GM19238 (cell line): ENCODE results near the gene P2RX1.
A peak's percentile ranks its signal among the peaks of the same experiment; 100 is the strongest.
"Not testable (repeated sequence)": the region's sequence is repeated elsewhere in the genome, so short reads cannot be mapped to it uniquely, and the experiment has no call there.

Source experiments
- DNase-seq: peaks from one replicate; pipeline ENCODE4 v3.0.0; 2011; ENCODE audit warnings: low spot score; ENCODE audit not compliant: insufficient read length

P2RX1 gene

DNA sequence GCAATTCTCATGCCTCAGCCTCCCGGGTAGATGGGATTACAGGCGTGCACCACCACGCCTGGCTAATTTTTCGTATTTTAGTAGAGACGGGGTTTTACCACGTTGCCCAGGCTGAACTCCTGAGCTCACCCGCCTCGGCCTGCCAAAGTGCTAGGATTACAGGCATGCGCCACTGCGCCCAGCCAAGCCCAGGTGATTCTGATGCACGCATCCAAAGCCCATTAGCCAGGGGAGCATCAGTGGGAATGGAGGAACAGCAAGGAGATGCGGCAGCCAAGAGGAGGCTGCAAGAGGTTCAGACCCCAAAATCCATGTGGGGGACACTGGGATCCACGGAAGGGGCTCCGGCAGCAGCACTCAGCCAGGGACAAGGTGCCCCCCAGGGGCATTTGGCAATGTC is 35.9 kb upstream of the P2RX1 start:
- DNase-seq, result no peak

GRCh38 chr17:3951420-3951819 is 35.2 kb upstream of the P2RX1 start:
- DNase-seq, result no peak

- DNase-seq, result no peak
These were observed 34.7 kb upstream of the P2RX1 start for GRCh38 chr17:3951003-3951402.

GRCh38 chr17:3950584-3950983 is 34.3 kb upstream of the P2RX1 start:
- no peak for DNase-seq

- no peak for DNase-seq
These were observed 33.2 kb upstream of the P2RX1 start for GRCh38 chr17:3949418-3949817.

- DNase-seq, result not testable (repeated sequence)
These were observed 32.3 kb upstream of the P2RX1 start for GRCh38 chr17:3948551-3948950.

DNA sequence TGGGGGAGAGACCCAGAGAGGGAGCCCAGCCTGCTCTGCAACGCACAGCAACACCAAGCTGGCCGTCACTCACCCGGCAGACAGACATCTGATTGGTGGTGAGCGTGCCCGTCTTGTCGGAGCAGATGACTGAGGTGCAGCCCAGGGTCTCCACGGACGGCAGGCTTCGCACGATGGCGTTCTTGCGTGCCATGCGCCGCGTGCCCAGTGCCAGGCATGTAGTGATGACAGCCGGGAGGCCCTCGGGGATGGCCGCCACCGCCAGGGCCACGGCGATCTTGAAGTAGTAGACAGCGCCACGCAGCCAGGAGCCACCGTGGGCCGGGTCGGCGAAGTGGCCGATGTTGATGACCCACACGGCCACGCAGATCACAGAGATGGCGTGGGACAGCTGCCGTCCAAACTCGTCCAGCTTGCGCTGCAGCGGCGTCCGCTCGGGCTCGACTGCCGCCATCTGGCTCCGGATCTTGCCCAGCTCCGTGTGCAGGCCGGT is 31.1 kb upstream of the P2RX1 start:
- DNase-seq, result no peak

DNA sequence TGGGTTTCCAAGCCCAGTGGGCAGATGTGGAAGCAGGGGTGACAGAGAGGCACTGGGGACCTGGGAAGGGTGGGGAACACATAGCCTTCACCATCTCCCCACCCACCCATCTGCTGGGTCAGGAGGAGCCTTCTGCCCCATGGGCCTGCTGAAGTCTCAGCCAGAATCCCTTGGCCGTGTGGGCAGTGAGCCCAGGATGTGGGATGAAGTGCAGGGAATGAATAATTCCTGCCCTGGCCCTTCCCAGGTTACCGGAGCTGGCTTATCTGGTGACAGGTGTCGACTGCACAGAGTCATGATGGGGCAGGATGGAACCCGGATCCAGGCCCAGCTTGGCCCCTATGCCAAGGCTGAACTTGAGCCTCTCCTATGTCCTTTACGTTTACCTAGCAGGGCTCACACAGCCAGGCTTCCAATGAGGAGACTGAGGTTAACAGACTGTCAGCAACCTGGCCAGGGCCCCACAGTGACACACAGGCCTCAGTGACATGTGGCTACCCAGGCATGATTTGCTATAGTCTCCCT is 30.5 kb upstream of the P2RX1 start:
- no peak for DNase-seq

GRCh38 chr17:3944485-3945388 is 28.5 kb upstream of the P2RX1 start:
- peak; percentile 56 for DNase-seq

GRCh38 chr17:3943240-3943891 is 27.1 kb upstream of the P2RX1 start:
- no peak for DNase-seq

DNA sequence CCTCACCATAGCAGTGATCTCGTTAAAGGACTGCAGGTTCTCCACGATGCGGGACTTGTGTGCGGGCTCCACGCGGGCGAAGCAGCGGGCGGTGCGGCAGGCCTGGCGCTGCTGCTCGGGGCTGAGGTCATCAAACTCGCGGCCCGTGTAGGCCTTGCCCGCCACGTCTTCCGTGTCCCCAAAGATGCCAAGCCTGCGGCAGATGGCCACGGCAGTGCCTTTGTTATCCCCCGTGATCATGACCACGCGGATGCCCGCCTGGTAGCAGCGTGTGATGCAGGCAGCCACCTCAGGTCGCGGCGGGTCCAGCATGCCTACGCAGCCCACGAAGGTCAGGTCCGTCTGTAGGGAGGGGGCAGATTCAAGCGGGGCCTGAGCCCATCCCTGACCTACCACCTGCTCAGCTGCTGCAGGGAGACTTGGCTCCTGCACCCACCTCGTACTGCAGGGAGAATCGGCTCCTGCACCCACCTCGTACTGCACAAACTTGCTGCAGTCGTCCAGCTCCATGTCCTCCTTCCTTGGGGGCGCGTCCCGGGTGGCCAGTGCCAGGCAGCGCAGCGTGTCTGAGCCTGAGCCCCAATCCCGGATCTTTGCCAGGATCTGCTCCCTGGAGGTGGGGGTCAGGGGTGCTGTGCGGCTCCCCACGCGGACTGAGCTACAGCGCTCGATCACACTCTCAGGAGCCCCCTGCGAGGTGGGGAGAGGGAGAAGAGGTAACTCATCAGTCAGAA is 24.9 kb upstream of the P2RX1 start:
- DNase-seq, result no peak

DNA sequence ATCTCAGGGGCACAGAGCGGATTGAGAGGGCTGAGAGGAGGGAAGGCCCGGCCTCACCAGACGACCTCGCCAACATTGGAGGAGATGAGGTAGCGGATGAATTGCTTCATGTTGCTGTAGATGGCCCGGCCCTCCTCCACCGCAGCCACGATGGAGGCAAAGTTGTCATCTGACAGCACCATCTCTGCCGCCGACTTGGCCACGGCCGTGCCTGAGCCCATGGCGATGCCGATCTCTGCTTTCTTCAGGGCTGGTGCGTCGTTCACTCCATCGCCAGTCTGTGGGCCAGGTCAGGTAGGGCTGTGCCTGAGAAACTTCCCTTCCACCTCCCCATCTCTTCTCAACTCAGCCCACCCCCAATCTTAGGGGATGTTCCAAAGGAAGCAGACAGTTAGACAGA is 21.1 kb upstream of the P2RX1 start:
- DNase-seq, result no peak

GRCh38 chr17:3935825-3936355 is 19.6 kb upstream of the P2RX1 start:
- no peak for DNase-seq

- DNase-seq, result peak; percentile 44
These were observed 18.9 kb upstream of the P2RX1 start for GRCh38 chr17:3935140-3935542.

- DNase-seq, result no peak
These were observed 13.5 kb upstream of the P2RX1 start for GRCh38 chr17:3929764-3930163.

GRCh38 chr17:3929181-3929580 is 12.9 kb upstream of the P2RX1 start:
- DNase-seq, result no peak

DNA sequence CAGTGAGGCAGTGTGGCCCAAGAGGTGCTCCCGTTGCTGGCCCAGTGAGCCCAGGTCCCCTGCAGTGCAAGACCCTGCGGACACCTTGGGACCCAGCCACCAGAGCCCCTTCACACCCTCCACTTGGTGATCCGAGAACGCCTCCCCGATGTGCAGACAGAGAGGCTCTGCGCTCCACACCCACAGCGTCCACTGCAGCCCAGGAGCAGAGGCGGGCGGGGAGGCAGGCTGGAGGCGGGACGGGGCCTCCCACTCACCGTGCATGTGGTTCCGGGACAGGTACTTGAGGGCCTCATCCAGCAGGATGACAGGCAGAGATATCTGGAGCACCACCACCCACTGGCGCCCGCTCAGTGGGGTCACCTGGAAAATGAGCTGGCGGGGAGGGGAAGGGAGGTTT is 12.1 kb upstream of the P2RX1 start:
- DNase-seq, result no peak

GRCh38 chr17:3927628-3928340 is 11.5 kb upstream of the P2RX1 start:
- DNase-seq, result no peak

- DNase-seq, result no peak
These were observed 10.8 kb upstream of the P2RX1 start for GRCh38 chr17:3926860-3927627.
